Activated CD8-positive, alpha-beta memory T cell treated with anti-CD3 and anti-CD28 coated beads, Interleukin-2, amount 50 U/mL, for 24 hours (primary cell): ENCODE data around the gene EPHA5.

Experiments
- DNase-seq: peaks from one replicate; pipeline ENCODE4 v3.0.0-alpha.2; 2020; ENCODE audit errors: extremely low read depth

Gene EPHA5

DNA sequence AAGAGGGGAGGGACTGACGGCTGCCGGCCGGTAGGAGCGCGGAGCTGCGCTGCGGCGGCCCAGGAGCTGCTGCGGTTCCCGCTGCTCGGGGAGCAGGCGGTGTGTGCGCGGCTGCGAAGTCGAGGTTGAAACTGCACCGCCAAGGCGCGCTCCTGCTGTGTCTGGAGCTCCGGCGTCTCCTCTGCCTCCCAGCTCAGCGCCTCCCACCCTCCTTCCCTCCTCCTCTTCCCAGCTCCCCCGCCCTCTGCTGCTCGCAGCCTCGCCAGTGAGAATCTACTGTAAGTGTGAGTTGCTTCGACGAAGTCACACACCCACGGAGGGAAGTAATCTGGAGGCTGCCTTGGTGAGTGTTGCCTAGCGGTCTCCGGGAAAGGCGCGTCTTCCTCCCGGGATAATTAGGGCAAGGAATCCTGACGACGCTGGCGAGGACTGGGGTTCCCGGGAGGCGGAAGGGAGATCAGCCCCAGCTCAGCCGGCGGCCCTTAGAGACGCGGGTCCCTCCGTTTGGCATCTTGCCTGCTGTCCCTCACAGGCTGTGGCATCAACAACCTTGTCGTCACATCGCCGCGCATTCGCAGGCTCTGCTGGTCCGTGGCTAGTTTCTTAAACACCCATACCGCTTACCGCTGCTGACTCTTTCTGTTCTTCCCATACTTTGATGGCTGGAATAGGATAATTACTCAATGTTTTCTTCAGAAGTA is at the start of gene EPHA5:
TSS of gene EPHA5 (minus strand) at position 159 of the 701 bp plus-strand sequence. CDS start 747 bp downstream, outside the sequence.
- DNase-seq: no peak

- DNase-seq: no peak
Measured at GRCh38 chr4:65719635-65720034, 49.3 kb upstream of the EPHA5 start.

DNA sequence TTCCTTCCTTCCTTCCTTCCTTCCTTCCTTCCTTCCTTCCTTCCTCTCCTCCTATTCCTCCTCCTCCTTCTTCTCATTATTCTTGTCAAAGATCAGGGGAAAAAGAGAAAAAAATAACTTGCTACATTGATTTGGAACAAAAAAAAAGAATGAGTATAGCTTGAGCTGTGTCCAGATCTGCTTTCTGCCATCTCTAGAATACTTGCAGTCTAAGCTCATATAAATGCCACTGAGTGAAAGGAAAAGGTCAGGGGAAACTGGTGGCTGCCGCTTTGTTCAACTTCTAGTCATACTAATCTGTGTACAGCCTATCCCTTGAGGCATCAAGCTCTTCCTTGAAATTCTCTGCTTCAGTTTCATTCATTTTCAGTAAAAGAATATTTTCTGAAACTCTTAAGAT is 28.3 kb upstream of the EPHA5 start:
- DNase-seq: no peak

GRCh38 chr4:65696436-65696835 is 26.1 kb upstream of the EPHA5 start:
- no peak for DNase-seq

- no peak for DNase-seq
Measured at GRCh38 chr4:65671372-65671771, 1.1 kb upstream of the EPHA5 start.

DNA sequence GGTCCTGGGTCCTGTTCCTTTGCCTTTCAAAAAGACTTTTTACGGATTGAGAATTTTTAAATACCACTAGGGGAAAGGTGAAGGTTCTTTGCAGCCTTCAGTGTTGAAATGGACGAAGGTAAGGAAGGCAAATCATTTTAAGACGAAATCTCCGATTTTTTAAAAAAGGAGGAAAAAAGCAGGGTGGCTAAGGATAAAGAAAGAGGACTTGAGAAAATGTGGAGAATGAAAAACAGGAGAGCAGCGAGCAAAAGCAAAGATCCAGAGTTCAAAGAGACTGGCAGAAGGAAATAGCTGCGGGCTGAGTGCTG is 314 bp downstream of the EPHA5 start:
- DNase-seq: no peak

GRCh38 chr4:65669111-65670019 is 924 bp downstream of the EPHA5 start:
- no peak for DNase-seq

- DNase-seq: no peak
Measured at GRCh38 chr4:65668201-65669089, 1.8 kb downstream of the EPHA5 start.

DNA sequence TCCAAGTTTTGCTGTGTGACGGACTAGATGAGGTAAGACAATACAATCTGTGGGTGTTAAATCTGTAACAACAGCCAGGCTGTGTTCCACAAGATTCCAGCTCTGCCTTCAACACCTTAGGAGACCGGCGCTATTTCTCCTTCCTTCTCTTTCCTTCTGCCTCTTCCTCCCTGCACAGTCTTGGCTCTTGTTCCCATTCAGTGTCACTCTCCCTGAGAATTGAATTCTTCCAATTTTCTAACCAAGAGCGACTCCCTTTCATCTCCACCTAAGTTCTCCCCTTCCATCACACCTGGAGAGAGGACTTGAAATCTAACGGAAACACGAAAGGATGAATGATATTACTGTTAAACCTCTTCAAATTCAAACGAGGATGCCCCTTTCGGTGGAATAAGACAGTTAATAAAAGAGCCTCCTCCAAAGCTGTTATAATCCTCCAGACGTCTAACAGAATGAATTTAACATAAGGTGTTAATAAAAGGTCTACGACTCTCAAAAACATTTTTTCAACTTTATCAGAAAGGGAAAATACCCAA is 2.7 kb downstream of the EPHA5 start:
- no peak for DNase-seq

GRCh38 chr4:65665771-65666523 is 4.3 kb downstream of the EPHA5 start:
- DNase-seq: no peak

- no peak for DNase-seq
Measured at GRCh38 chr4:65661471-65661870, 8.8 kb downstream of the EPHA5 start.

- no peak for DNase-seq
Measured at GRCh38 chr4:65658117-65658516, 12.2 kb downstream of the EPHA5 start.

DNA sequence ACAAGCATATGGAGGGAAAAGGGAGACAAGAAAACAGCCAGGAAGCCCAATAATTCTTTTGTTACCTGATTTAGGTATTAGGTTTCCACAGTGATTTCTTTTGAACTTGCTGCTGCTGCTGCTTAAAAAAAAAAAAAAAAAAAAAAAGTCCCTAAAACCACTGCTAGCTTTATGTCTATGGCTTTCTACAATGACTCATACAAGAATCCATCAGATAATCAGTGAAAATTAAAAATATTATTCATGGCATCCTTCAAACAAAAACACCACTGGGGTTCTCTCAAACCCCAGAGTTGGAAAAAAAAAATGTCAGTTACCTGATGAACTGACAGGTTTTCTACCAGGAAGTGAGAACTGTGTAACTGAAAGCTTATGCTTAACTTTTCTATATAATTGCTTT is 14.3 kb downstream of the EPHA5 start:
- no peak for DNase-seq

- no peak for DNase-seq
Measured at GRCh38 chr4:65654976-65655375, 15.3 kb downstream of the EPHA5 start.

DNA sequence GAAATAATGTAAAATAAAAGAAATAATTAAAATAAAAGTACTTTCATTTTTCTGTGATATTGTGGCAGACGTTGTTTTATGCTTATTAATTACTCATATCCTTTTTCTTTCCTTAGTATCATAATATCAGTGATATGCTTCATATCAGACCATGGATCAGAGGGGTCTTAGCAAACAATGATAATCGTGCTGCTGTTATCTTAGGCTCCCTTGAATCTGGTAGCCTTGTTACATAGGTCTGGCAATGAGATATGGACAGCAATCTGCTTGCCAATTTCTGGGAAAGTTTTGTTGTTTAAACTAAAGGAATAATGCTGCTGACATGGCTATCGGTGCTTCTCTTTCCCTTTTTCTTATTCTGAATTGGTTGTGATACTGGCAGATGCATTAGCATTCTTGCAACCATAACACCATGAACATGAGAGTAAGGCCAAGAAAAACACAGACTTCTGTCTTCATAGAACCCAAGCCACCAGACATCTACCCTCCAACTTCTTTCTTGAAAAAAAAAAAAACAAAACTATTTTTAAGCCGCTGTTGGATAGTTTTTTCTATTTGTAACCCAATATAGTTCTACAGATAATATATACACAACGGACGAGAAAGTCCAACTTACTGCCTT is 16.4 kb downstream of the EPHA5 start:
- no peak for DNase-seq

GRCh38 chr4:65651751-65652150 is 18.5 kb downstream of the EPHA5 start:
- DNase-seq: no peak

GRCh38 chr4:65651031-65651430 is 19.3 kb downstream of the EPHA5 start:
- no peak for DNase-seq

DNA sequence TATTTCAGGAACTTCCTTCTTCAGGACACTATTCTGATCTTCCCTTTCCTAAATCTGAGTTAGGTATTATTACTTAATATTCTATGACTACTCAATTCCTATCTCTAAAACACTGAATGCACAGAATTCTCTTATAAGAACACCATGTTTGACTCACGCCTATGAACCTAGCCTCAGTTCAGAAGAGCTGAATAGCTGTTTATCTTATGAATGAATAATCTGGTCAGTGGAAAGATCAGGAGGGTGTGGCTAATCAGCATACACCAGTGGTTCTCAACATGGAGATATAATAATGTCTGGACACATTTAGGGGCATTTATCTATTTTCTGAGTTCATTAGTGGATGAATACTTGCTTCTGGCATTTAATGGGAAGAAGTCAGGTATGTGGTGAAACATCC is 24.2 kb downstream of the EPHA5 start:
- no peak for DNase-seq

- DNase-seq: no peak
Measured at GRCh38 chr4:65645185-65645584, 25.1 kb downstream of the EPHA5 start.

GRCh38 chr4:65635051-65635821 is 35.1 kb downstream of the EPHA5 start:
- no peak for DNase-seq
